Left ventricle myocardium superior (tissue), 1 donor: Measurements from ENCODE around the gene PGAP6. TPM values are rescaled to one million over a fixed set of nuclear protein-coding genes. Genes with fewer than 3 reads are reported as not detected.
"Not testable (repeated sequence)": the region's sequence is repeated elsewhere in the genome, so short reads cannot be mapped to it uniquely, and the experiment has no call there.

Experiments
- ATAC-seq: fragments of 200-7000 bp; cut with Tn5 transposase; one replicate; pipeline ENCODE4 v1.9.1; 2020; ENCODE audit warnings: mild to moderate bottlenecking, moderate library complexity
- DNase-seq: peaks from one replicate; pipeline ENCODE4 v3.0.0-alpha.2; 2020
- intact Hi-C: fragments of 100-400 bp; cut with micrococcal nuclease; formaldehyde crosslinking; loops from one replicate; pipeline ENCODE4 v1.11.0; 2022
- total RNA-seq: library from RNA; stranded (reverse); fragmentation: NEBNext Ultra II Directional; extraction: Animal tissue kit (Norgen Biotek cat#: 25700); gene quantifications from one replicate; pipeline ENCODE4 v1.2.1, GENCODE V29; 2021
- donor health status: DM: no; HTN: yes; CAD: no; lungs with severe emphysema.

The PGAP6 gene
- total RNA-seq, 1 donor from 2014 or later: 34.2 TPM

DNA sequence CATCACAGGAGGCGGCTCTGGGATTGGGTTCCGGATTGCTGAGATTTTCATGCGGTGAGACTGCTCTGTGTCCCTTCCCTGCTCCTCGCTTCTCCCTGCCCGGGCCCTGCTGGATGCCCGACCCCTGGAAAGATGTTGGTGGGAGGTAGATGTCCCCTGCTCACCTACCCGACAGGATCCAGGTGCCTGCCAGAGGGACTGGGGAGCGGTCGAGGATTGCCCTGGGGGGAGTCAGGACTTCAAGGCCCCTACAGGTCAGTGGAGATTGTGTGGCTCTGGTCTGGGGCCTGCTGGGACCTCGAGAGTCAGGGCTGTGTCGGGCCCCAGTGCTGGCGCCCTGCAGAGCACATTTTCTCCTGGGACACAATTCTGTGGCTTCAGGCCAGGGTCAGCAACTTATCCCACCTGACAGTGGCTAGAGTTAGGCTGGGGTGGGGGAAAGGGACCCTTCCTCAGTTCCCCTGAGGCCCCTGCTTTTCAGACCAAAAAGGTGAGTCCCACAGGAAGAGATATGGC lies 23.3 kb upstream of the PGAP6 start:
- DNase-seq: no peak
- ATAC-seq: no peak
- intact Hi-C loops: no loop called here

DNA sequence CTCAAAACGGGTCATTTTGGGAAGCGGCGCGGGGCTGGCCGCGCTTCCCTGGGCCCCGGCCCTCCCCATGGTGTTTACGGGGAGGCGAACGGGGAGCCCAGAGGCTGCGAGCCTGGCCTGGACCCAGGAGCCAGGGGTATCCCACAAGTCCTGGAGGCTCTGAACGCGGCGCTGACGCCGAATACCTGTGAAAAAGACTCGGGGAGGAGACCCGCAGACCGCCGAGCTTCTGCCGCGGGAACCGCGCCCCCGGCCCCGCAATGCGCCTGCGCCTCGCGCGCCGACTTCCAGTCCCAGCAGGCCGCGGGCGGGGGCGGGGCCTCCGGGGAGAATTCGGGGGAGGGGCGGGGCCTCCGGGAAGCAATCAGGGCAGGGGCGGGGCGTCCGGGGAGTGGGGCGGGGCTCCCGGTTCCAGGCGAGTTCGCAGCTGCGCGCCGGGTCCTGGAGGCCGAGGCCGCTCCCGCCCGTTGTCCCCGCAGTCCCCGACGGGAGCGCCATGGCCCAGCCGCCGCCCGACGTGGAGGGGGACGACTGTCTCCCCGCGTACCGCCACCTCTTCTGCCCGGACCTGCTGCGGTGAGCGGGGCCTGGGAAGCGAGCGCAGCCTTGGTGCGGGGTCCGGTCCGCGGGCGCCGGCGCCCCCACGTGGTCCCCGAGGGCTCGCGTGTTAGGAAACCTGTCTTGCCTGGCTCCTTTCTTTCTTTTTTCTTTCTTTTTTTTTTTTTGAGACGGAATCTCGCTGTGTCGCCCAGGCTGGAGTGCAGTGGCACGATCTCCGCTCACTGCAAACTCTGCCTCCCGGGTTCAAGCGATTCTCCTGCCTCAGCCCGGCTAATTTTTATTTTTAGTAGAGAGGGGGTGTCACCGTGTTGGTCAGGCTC lies 19.9 kb upstream of the PGAP6 start, which contains the start of gene DECR2:
Gene DECR2, plus strand, starts transcription at position 418 of the 881 bp plus-strand sequence. Its CDS starts 79 bp downstream, at position 497.
- ATAC-seq: peak; percentile 91
- intact Hi-C loops: no loop called here
- peak; percentile 98 for DNase-seq

DNA sequence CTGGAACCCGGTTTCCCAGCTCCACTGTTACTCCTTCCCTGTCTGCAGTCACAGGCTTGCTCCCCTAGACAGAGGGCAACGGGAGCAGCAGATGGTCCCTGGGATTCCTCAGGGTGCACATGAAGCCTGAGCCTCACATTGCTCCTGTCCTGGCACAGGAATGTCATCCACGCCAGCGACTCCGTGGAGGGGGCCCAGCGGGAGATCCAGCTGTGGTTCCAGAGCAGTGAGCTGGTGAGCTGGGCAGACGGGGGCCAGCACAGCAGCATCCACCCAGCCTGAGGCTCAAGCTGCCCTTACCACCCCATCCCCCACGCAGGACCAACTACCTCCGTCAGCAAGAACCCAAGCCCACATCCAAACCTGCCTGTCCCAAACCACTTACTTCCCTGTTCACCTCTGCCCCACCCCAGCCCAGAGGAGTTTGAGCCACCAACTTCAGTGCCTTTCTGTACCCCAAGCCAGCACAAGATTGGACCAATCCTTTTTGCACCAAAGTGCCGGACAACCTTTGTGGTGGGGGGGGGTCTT lies 18.3 kb upstream of the PGAP6 start:
- DNase-seq: no peak
- intact Hi-C loops: no loop called here
- ATAC-seq: no peak

GRCh38 chr16:399340-400019 lies 17.7 kb upstream of the PGAP6 start:
- DNase-seq: no peak

DNA sequence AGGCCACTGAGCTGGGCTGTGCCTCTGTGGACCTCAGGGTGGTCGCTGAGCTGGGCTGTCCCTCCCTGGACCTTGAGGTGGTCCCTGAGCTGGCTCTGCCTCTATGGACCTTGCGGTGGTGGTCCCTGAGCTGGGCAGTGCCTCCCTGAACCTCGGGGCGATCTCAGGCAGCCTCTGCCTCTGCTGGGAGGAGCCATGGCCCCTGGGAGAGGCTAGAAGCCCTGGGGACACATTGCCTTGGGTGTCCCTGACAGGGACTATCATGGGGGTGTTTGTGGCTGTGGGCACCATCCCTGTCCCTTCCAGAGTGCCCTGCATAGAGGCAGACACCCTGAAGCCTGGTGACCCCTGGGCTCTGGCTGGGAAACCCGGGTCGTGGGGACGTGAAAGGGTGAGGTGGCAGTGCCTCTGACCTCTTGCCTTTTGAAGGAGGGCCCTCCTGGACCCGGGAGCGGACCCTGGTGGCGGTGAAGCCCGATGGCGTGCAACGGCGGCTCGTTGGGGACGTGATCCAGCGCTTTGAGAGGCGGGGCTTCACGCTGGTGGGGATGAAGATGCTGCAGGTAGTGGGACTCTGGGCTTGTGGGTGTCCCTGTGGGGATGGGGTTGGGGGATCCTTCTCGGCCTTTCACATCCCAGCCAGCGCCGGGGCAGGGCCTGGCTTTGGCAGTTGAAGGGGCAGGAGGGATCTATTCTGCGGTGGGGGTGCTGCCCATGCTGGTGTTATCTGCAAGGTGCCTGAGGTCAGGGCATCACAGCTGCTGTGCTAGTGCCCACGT lies 17.0 kb upstream of the PGAP6 start:
- DNase-seq (no peak), ATAC-seq (no peak)
- intact Hi-C loops: no loop called here

More at GRCh38 chr16:399340-400019, 17.7 kb upstream of the PGAP6 start:
- ATAC-seq: no peak
- intact Hi-C loops: no loop called here

GRCh38 chr16:397736-398332 lies 16.1 kb upstream of the PGAP6 start:
- DNase-seq: peak; percentile 84
- intact Hi-C loops: no loop called here
- peak; percentile 43 for ATAC-seq

DNA sequence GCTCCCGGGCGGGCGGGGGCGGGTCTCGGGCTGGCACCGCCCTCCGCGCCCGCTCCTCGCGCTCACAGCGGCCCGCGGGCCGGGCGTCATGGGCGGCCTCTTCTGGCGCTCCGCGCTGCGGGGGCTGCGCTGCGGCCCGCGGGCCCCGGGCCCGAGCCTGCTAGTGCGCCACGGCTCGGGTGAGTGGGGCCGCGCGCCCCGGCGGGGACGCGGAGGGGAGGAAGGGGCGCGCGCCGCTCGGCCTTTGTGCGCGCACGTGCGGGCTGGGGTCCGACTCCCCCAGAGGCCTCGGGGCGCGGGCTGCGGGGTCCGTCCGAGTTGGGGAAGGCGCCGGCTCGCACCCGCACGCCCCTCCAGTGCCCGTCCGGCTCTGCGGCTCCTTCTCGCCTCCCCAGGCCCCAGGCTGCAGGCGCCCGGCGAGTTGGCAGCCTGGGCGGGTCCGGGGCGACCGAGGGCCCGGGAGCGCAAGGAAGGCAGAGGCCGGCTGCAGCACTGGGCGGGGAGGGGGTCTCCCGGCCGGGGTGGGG lies 15.4 kb upstream of the PGAP6 start, which contains the start of gene NME4:
Gene NME4, plus strand, starts transcription at position 65 of the 527 bp plus-strand sequence. Its CDS starts 24 bp downstream, at position 89.
- intact Hi-C loops: no loop called here
- DNase-seq (peak; percentile 68), ATAC-seq (peak; percentile 5)

DNA sequence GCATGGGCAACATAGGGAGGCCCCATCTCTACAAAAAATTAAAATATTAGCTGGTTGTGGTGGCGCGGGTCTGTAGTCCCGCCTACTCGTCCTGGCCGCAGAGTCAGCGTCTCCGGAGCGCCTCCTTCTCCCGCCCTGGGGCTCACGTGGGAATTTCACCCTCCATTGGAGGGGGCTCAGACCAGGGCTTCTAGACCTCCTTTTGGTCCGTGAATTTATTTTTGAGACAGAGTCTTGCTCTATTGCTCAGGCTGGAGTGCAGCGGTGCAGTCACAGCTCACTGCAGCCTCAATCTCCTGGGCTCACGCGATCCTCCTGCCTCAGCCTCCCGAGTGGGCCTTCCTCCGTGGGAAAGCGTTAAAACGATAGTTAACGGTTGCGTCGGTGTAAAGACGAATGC lies 14.8 kb upstream of the PGAP6 start:
- intact Hi-C loops: no loop called here

DNA sequence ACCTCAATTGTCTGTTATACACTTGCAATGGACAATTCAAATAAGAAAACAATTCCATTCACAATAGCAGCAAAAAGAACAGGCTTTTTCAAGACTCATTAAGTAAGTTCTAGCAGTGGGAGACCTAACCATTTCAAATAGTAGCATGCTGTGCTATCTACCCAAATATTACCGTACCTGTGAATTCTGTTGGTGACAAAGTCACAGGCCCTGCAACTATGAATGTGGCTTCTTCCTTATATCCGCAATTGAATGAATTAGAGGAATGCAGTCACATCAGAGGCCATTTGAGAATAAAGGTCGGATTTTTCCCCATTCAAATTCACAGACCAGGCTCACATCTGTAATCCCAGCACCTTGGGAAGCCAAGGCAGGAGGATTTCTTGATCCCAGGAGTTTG lies 14.4 kb upstream of the PGAP6 start:
- ATAC-seq: no peak
- DNase-seq: no peak
- intact Hi-C loops: no loop called here

More for the DNA sequence above, 14.8 kb upstream of the PGAP6 start:
- DNase-seq: peak; percentile 66
- ATAC-seq: peak; percentile 21

GRCh38 chr16:392450-393030 lies 10.8 kb upstream of the PGAP6 start:
- DNase-seq: no peak
- intact Hi-C loops: no loop called here
- ATAC-seq: no peak

GRCh38 chr16:391885-392335 lies 10.1 kb upstream of the PGAP6 start:
- intact Hi-C loops: no loop called here
- DNase-seq: peak; percentile 67

GRCh38 chr16:389352-389751 lies 7.6 kb upstream of the PGAP6 start:
- no peak for DNase-seq
- intact Hi-C loops: no loop called here
- ATAC-seq: peak; percentile 8

More at GRCh38 chr16:391885-392335, 10.1 kb upstream of the PGAP6 start:
- ATAC-seq: peak; percentile 25

DNA sequence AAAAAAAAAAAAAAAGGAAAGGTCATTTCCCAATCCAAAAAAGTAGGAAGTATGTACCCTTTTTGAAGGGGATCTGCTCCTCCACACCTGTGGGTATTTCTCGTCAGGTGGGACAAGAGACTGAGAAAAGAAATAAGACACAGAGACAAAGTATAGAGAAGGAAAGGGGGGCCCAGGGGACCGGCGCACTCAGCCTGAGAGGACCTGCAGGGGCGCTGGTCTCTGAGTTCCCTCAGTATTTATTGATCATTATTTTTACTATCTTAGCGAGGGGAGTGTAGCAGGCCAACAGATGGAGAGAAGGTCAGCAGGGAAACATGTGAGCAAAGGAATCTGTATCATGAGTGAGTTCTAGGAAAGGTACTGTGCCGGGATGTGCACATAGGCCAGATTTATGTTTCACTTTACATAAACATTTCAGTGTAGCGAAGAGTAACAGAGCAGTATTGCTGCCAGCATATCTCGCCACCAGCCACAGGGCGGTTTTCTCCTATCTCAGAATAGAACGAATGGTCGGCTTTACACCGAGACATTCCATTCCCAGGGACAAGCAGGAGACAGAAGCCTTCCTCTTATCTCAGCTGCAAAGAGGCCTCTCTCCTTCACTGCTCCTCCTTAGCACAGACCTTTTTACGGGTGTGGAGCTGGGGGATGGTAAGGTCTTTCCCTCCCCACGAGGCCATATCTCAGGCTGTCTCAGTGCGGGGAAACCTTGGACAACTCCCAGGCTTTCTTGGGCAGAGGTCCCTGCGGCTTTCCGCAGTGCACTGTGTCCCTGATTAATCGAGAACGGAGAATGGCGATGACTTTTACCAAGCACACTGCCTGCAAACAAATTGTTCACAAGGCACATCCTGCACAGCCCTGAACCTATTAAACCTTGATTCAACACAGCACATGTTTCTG lies 6.2 kb upstream of the PGAP6 start:
- peak; percentile 50 for ATAC-seq
- DNase-seq: peak; percentile 64
- intact Hi-C loops: not testable (repeated sequence)

GRCh38 chr16:386641-387156 lies 4.9 kb upstream of the PGAP6 start:
- DNase-seq (peak; percentile 36), ATAC-seq (no peak)
- intact Hi-C loops: no loop called here

- no peak for ATAC-seq
- peak; percentile 31 for DNase-seq
Measured at GRCh38 chr16:383326-384051, 1.7 kb upstream of the PGAP6 start.

More at GRCh38 chr16:383326-384051, 1.7 kb upstream of the PGAP6 start:
- intact Hi-C loops: no loop called here
